ENCODE data around the gene PECR.

DNA sequence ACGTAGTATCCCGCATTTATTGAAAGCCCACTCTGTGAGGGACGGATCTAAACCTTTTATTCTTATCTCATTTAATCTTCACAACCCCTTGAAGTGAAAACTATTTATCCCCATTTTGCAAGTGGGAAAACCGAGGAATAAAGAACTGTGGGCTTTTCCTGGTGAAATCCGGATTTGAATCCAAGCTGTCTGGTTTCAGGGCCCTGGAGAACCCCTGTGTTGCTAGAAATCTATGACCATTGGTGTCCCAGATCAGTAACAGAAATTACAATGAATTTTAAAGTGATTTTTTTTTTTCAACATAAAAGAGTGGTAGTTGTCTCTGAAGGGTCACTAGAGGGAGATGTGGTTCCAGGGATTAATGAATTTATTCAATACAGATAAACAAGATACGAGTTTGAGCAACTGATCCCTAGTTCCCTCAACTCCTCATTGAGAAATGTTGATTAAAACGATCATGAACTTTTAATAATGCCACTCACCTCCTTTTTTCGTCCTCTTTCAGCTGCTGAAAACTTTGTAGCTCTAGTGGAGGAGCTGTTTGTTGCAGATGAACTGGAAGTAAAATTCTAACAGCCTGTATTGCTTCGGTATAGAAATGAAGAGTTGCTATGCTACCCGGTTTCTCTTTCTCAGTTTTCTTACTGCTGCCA, 28.5 kb upstream of the PECR start:
- no peak for TF ChIP-seq ZNF274 (IDR thresholded peaks at IDR 0.05; ENCODE audit: low read depth, low read length)
- no peak for TF ChIP-seq YY1 (IDR thresholded peaks at IDR 0.05; ENCODE audit: insufficient read depth, insufficient read length)
- TF ChIP-seq SUZ12 (IDR thresholded peaks at IDR 0.05; ENCODE audit: extremely low read depth, insufficient read depth, insufficient read length): no peak
